Islet of Langerhans (tissue), 1 donor: Measurements from ENCODE around the gene TFF2.

Source experiments
- FAIRE-seq: peaks from one replicate; lab custom pipeline; 2011; peaks lifted over from hg19 to GRCh38; lab: Jason Lieb, UNC

Gene TFF2

DNA sequence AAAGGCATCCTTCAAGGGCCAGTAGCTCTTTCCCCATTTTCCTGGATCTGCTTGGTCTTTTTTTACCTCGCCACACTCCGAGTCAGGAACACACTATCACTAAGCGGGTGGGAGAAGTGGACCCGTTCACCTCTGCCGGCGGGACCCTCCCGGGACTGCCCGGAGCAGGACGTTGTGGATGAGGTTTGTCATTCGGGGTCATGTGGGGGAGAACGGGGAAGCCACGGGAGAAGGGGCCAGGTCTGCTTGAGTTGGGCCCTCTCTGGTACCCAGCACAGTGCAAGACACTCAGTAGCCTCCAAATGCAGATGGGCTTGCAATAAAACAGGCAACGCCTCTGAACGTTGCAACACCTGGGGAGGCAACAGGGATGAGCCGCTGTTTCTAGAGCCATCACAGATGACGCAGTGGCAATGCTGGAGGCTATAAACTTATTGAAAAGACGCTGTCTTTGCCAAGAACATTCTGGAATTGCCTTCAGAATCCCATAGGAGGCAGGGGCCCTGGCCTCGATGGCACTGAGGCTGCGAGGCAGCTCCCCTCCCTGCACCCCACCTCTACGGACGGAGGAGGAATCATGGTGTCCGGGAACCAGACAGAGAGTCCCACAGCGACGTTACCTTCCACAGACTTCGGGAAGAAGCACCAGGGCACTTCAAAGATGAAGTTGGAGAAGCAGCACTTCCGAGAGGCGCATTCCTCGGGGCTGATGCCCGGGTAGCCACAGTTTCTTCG lies 3.8 kb downstream of the TFF2 start:
- FAIRE-seq, result no peak

DNA sequence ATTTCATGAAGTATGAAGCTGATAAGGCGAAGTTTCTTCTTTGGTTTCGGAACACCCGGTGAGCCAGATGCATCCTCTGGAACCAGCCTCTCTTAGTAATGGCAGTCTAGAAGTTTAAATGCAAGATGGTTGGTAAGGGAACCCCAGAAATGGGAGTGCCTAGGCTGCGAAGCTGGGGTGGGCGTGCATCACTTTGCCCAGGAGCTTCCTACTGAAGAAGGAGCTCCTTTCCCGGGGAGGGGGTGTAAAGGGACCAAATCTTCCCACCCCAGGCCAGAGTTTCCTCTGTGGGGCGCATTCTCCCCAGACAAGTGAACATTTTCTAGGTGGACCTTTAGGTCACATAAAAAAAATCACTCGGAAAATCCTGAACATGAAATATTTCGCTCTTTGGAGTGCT lies 4.4 kb downstream of the TFF2 start:
- FAIRE-seq, result no peak

DNA sequence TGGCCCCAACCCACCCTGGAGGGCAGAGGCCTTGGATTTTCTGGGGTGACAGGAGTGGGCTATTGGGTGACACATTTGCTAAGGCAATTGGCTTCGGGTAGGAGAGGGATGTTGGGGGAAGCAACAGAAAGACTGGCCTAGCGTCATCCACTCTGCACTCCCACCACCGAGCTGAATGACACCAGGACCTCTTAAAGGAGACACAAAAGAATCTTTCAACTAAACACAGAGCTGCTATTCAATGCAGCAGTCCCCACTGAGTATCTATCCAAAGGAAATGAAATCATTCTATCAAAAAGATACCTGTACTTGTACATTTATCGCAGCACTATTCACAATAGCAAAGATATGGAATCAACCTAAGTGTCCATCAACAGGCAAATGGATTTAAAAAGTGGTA lies 6.2 kb downstream of the TFF2 start:
- FAIRE-seq, result no peak

DNA sequence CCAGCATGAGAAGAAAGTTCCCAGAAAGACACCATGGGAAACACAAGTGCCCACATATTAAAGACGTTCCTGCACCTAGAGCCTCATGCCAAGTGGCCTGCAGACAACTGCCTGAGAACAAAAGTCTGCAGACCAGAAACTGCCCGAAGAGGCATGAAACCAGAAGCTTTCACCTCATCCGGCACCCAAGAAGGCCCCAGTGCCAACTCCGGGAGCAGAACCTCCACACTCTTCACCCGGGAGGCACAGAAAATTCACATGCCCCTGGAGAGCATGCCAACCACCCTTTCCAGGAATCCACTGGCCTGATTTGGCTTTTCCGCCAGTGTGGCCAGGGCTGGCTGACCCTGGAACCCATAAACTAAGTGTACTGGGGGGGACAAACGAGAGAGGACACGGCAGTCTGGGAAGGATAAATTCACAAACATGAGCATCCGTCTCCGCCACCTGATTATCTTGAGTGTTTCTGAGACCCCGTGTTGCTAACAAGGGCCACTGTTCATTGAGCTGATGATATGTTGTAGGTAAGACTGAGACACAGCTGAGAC lies 6.8 kb downstream of the TFF2 start:
- FAIRE-seq, result no peak

DNA sequence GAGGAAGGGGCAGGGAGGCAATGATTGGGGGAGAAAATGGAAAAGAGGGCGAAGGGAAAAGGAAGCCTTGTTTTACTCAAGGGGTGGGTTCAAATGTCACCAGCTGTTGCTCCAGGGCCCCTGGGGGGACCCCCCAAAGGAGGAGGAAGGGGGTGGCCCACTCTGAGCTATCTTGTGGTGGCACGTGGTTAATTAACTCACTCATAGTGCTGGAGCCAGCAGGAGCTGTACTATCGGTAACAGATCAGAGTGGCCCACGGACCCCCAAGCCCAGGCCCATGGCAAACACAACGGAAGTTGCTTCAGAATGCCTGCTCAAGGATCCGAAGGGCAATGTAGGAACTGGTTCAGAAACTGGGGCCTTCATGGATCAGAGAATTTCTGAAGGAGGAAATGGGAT lies 7.2 kb downstream of the TFF2 start:
- FAIRE-seq, result no peak

DNA sequence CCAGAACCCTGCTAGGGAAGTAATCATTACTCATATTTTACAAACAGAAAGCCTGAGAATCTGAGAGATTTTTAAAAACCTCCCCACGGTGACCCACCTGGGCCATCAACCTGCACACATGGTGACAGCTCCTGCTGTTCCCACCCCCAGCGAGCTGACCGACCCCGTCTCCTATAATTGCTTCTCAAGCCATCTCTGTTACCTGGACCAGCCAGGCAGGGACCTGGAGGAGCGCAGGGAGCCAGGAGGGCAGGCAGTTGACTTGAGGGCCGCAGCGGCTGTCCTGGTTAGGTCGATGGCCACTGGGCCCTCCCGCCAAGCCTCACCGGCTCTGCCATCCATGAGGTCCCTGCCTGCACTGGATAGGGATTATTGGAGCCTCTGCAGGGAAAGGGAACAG lies 7.7 kb downstream of the TFF2 start:
- FAIRE-seq, result no peak

DNA sequence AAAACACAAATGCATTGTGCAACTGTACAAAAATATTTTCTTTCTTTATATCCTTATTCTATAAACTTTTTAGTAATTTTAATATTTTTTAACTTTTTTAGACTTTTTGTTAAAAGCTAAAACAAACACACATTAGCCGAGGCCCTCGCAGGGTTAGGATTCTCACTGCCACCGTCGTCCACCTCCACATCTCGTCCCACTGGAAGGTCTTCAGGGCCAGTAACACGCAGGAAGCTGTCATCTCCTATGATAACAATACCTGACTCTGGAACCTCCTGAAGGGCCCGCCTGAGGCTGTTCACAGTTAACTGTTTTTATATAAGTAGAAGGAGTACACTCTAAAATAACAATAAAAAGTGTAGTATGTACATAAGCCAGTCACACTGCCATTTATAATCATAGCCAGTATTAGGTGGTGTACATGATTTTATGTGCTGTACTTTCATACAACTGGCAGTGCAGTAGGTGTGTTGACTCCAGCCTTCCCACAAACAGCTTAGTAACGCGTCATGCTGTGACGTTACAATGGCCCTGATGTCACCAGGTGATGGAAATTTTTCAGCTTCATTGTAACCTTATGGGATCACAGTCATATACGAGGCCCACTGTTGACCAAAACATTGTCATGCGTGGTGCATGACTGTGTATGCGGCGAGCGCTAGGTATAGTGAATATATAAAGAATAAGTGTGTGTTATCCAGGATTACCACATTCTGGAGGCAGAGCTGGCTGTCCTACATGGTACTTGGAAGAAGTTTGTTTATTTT lies 8.8 kb downstream of the TFF2 start:
- FAIRE-seq, result no peak

DNA sequence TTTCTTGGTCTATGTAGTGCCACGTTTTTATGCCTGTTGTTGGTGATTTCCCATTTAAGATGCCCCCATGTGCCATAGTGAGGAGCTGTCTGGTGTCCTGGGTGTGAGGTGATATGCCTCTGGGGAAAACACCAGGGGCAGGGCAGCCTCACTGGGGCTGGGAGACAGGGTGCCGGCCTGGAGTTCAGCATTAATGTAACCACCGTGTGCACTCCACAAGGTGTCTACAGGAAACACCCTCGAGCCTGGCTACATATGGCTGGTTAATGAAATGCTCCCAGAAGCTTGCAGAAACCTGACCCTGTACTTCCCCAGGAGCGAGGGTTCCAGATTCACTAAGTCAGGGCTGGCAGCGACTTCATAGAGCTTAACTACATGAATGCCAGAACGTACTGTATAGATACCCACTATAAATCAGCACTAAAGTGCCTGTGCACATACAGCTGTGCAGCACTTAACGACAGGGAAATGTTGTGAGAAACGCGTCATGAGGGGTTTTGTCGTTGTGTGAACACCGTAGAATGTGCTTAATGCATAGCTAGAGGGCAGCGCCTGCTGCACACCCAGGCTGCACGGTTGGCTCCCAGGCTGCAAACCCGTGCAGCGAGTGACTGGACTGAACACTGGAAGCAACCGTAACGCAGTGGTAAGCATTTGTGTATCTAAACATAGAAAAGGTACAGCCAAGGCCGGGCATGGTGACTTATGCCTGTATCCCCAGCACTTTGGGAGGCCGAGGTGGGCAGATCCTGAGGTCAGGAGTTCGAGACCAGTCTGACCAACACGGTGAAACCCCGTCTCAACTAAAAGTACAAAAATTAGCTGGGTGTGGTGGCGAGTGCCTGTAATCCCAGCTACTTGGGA lies 10.4 kb downstream of the TFF2 start:
- FAIRE-seq, result no peak

DNA sequence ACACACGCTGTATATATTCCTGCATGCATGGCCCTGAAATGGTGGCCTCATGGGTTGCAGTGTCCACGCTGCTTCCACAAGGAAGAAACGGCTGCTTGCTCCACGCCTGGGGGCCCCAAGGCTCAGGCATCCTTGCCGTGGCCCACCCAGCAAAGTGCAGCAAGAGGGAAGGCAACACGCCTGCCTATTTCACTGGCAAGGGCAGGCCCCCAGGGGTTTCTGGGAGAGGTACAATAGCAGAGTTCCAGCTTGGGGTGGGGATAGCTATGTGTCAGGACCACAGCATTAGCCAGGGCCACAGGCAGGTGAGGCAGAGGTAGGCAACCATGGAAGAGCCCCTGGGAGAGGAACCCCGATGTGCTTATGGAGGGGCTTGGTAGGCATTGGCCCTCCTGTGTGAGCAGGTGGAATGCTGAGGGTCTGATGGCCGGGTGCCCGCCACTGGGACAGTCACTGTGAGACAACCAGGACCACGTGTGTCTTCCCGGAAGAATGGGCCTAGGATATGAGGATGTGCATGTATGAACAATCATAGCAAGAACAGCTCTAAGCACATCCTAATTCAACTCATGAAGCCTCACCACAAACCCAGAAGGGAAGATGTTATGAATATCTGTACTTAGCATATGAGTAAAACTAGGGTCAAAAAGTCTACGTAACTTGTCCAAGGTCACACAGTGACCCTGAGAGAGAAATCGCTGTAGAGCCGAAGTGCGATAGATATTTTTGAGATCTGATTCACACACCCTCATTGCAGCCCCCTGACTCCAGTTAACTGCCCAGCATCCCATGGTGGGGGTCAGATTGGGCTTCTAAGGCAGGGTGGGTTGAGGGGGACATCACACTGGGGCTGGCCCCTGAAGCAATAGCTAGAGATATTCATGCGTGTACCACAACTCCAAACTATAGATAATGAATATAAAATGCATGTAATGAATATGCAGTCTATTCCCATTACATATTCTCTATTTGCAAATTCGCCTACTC lies 11.8 kb downstream of the TFF2 start:
- no peak for FAIRE-seq

DNA sequence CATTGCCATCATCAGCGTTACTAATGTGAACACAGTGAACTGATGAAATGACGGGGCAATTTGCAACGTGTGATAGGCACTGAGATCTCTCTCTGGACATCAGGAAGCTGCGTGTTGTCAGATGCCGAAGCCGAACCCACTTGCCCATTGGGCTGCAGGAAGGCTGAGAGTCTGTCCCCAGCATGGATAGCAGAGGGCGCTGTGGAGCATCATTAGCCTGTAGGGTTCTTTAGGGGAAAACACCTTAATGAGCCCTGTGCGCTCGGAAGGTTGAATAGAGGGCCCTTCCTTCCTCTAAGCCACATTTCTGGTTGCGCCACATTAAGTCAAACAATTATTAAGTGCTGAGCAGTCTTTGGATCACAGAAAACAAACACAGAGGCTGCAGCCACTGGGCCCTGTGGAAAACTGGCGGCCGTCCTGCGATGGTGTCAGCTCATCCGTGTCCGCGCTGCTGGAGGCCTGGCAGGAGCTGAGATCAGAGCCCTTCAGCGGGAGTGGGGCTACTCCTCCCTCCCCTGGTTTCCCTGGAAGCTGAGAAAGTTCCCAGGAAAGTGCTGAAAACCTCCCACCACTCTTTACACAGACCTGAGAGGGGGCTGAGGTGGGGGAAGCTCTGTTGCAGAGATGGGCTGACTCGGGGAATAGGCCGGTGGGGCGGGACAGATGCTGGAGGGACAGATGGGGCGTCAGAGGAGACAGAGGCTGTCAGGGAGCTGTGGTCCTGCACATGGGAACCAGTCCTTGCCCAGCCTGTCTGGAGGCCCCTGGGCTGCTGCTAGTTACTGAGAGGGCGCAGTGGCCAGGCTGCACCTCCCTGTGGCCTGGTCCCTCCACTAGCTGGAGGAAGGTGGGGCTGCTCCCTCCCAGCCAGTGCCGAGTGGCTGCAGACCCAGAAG lies 12.7 kb downstream of the TFF2 start:
- peak; percentile 43 for FAIRE-seq

DNA sequence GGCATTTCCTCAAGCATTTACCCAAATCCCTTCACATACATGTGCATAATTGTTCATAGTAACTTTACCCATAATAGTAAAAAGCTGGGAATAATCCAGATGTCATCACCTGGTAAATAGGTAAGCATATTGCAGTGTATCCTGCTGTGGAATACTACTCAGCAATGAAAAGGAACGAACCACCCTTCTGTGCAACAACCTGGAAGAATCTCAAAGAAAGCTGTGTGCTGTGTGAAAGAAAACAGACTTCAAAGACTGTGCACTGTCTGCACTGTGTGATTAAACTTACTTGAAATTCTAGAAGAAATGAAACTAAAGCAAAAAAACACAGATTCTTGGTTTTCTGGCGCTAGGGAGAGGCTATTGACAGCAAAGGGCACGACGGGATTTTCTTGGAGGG lies 13.5 kb downstream of the TFF2 start:
- FAIRE-seq, result no peak

DNA sequence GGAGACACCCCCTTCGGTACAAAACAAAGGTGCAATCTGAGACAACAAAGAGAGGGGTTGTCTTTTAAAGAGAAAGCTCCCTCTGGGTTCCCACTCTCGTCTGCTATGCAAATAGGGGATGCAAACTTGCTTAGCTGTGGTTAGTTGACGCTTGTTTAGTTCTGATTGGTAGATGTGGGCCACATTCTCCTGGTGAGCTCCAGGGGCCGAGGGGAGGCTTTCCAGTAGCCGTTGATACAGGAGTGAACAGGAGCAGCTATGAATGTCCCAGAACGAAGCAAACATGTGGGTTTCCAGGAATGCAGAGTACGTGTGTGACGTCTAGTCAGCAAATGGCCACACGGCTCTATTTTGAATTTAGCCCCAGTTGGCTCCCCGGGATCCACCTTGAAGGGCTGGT lies 14.7 kb downstream of the TFF2 start:
- no peak for FAIRE-seq

DNA sequence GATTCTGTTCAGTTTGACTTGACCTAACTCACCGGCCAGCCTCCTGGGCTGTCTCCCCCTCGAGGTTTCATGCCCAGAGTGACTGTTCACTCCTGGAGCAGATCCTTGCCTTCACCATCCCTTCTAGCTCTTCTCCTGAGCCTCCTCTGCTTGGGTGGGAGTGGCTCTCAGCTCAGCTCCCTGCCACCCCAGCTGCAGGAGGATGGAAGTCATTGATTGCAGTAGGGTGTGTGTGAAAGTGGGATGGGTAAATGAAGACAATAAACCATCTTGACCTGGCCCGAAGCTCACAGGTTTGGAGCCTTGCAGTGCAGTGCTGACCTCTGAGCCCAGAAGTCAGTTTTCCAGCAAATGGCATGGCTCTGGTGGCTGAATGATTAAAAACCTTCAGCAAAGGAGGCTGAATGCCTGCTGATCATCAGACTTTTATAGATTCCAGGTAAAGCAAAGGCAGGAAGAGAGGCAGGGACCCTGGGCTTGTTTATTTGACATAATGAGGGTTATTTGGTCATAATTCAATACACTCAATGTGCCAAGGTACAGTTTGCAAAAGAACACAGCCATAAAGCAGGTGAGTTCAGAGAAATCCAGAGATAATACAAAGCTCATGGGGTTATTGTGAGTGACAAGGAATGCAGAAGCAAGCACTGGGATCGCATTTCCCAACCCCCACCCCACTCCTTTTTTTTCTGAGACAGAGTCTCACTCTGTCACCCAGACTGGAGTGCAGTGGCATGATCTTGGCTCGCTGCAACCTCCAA lies 18.1 kb downstream of the TFF2 start:
- FAIRE-seq, result no peak

DNA sequence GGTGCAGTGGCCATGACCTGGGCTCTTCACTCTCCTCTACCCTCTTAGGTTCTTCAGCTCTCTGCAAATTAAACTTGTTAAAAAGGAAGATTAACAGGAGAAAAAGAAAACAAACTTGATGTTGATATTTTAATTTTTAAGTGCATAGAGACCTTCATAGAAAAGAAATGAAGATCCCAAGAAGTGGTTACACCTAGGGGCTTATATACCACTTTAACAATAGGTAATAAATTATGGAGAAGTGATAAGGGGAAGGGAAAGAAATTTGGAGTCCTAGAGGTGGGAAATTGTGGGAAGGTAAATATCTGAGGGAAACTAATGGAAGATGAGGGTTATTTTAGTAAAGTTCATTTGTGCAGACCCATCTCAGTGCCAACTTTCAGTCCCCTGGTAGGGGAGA lies 19.1 kb downstream of the TFF2 start:
- no peak for FAIRE-seq

DNA sequence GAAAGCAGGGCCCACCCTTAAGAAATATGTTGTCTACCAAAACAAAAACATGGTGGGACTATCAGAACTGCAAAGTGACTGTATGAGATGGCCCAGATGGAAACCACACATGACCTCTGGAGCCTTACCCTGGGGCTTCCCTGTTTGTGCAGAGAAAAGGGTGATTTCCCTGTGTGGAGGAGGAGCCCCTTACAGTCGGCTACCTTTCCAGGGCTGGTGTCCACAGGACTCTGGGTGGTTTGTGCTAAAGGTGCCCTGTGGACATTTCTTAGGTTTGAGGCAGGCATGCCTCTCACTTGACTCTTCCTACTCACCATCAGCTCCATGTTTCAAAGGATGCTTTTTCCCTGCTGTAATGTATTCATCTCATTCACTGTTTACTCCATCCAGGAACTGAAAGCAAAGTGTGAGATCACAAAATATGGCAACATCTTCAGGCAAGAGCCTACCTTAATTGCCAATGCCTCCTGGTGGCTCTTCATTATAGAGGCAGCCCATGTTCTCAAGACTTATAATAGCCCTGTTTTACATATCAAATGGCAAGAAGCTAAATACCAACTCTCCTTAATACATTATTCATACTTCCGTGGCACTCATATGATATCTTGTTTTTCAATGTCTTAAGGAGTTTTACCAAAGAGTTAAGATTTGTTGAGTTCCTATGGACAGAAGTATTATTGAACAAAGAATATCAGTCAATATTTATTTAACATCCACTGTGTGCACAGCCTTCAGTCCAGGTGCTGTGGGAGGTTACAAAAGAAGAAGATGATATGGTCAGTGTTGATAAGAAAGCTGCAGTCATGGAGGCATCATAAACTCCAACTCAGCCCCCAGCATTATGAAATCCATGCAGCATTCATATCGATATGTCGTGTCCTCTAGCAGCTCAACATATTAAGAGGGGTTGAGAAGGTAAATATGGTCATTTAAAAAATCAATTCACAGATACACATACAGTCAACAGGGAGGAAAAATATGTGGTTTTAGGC lies 20.1 kb downstream of the TFF2 start:
- no peak for FAIRE-seq

DNA sequence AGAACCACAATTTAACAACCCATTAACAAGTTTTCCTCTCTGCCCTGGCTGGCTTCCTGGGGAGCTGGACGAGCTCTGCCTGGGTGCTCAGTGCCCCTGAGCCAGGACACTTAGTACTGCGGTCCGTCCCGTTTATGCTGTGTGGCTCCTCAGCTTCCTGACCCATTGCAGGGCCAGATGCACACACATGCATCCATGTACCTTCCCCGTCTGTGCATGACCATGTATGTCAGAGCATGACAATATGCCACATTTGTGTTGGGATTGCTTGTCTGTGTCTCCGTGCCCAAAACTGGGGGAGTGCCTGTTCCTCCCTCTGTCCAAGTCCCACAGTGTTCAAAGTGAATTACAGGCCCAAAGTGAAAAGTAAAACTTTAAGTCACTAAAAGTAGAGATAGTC lies 25.9 kb downstream of the TFF2 start:
- no peak for FAIRE-seq

DNA sequence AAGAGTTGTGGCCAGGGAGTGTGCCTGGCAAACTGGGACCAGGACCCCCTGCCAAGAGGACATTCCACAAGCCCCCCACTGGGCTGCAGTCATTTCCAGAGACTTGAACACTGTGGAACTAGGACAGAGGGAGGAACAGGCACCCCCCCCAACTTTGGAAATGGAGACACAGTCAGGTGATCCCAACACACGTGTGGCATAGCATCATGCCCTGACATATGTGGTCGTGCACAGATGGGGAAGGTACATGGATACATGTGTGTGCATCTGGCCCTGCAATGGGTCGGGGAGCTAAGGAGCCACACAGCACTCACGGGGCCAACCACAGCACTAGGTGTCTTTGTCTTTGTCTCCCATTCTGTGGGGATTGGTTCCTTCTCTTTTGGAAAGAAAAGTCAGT lies 28.9 kb downstream of the TFF2 start:
- no peak for FAIRE-seq

DNA sequence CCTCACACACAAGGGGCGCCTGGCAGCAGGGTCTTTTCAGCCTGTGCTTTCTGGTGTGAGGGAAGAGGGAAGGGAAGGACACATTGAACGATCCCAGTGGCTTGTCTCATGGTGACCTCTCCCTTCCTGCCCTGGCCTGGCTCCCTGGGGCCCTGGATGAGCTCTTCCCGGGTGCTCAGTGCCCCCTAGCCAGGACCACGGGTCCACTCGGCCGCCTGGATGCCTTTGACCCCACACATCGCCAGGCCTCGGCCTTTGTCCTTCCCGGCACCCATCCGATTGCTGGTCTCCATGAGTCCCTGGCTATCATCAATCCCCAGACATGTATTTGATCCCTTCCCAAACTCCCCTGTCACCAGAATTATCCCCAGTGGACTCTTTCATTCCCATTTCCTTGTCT lies 29.6 kb downstream of the TFF2 start:
- no peak for FAIRE-seq
